H1 (cell line): Measurements from ENCODE around the gene BBS1. TPM values are rescaled to one million over a fixed set of nuclear protein-coding genes. Genes with fewer than 3 reads are reported as not detected.

Experiments used
- CTCF ChIA-PET: fragments of 300-600 bp; sonication (Branson Sonifier 250); formaldehyde crosslinking; loops from one replicate; lab custom pipeline; 2021; ENCODE audit not compliant: partially characterized antibody; lab: Charles Lee
- POLR2A ChIA-PET: fragments of 300-600 bp; sonication (Branson Sonifier 250); formaldehyde crosslinking; loops from one replicate; lab custom pipeline; 2021; ENCODE audit warnings: inconsistent platforms; ENCODE audit not compliant: partially characterized antibody; lab: Charles Lee
- DNase-seq, 2 experiments: peaks; one replicate each; pipeline versions ENCODE4 v3.0.0 to v3.0.0-alpha.2; 2010 to 2022; ENCODE audit warnings: low spot score in 2 of 2, low read depth in 1 of 2, mixed read lengths in 1 of 2
- FAIRE-seq: peaks from 2 replicates; lab custom pipeline; 2011; peaks lifted over from hg19 to GRCh38; lab: Jason Lieb, UNC
- H2AFZ ChIP-seq: 2 replicates; pipeline ENCODE4 v1.8.1; 2012; ENCODE audit warnings: low read length, inconsistent platforms
- H2AK5ac ChIP-seq: 2 replicates; pipeline ENCODE4 v1.6.1; 2013; ENCODE audit warnings: low read depth, low read length
- H2BK120ac ChIP-seq: replicated peaks from 2 replicates; pipeline ENCODE3; 2013; ENCODE audit warnings: low read depth, low read length, inconsistent platforms
- H2BK12ac ChIP-seq: 2 replicates; pipeline ENCODE4 v1.6.1; 2013; ENCODE audit warnings: low read depth, low read length
- H2BK15ac ChIP-seq: 2 replicates; pipeline ENCODE4 v1.6.1; 2013; ENCODE audit warnings: low read length
- H2BK20ac ChIP-seq: 2 replicates; pipeline ENCODE4 v1.6.1; 2013; ENCODE audit warnings: low read length
- H2BK5ac ChIP-seq: 2 replicates; pipeline ENCODE4 v1.6.1; 2013; ENCODE audit warnings: low read depth, low read length
- H3K14ac ChIP-seq: 2 replicates; pipeline ENCODE4 v1.6.1; 2013; ENCODE audit warnings: inconsistent platforms; ENCODE audit not compliant: insufficient read length
- H3K18ac ChIP-seq: 2 replicates; pipeline ENCODE4 v1.6.1; 2013; ENCODE audit warnings: low read length; ENCODE audit errors: extremely low read depth
- H3K23ac ChIP-seq: 2 replicates; pipeline ENCODE4 v1.6.1; 2013; ENCODE audit warnings: inconsistent platforms; ENCODE audit not compliant: insufficient read length
- H3K23me2 ChIP-seq: 2 replicates; pipeline ENCODE4 v1.6.1; 2013; ENCODE audit warnings: low read depth, low read length
- H3K27ac ChIP-seq: 2 replicates; pipeline ENCODE4 v1.6.1; 2011; ENCODE audit warnings: low read depth, low read length, inconsistent platforms
- H3K27me3 ChIP-seq, 4 experiments: replicated peaks in 1 of 4; 1 replicate in 1 of 4; 2 replicates in 3 of 4; pipeline versions ENCODE4 v1.6.1 to v1.8.1; 2011 to 2013; ENCODE audit warnings: low read length in 3 of 4, mild to moderate bottlenecking in 3 of 4, inconsistent platforms in 2 of 4, mixed read lengths in 2 of 4, moderate library complexity in 1 of 4; ENCODE audit not compliant: control insufficient read depth in 3 of 4, insufficient read depth in 3 of 4; ENCODE audit errors: extremely low read depth in 1 of 4
- H3K36me3 ChIP-seq, 4 experiments: 2 replicates each; pipeline versions ENCODE4 v1.6.1 to v1.8.1; 2011 to 2013; ENCODE audit warnings: mild to moderate bottlenecking in 4 of 4, low read length in 3 of 4, moderate library complexity in 2 of 4, control low read depth in 1 of 4, inconsistent platforms in 1 of 4; ENCODE audit not compliant: insufficient read depth in 4 of 4, control insufficient read depth in 2 of 4
- H3K4ac ChIP-seq: replicated peaks from 2 replicates; pipeline ENCODE3; 2013; ENCODE audit warnings: low read length, low read depth, mixed read lengths, inconsistent platforms; ENCODE audit not compliant: insufficient read length
- H3K4me1 ChIP-seq, 4 experiments: replicated peaks in 1 of 4; 1 replicate in 1 of 4; 2 replicates in 3 of 4; pipeline versions ENCODE4 v1.6.1 to v1.8.1; 2011 to 2013; ENCODE audit warnings: low read length in 3 of 4, inconsistent platforms in 2 of 4, mixed read lengths in 1 of 4; ENCODE audit not compliant: insufficient read depth in 4 of 4, control insufficient read depth in 3 of 4
- H3K4me2 ChIP-seq, 2 experiments: 2 replicates each; pipeline versions ENCODE4 v1.6.1 to v1.8.1; 2011 to 2013; ENCODE audit warnings: low read depth in 2 of 2, low read length in 2 of 2, control low read depth in 1 of 2, inconsistent platforms in 1 of 2, mild to moderate bottlenecking in 1 of 2; ENCODE audit not compliant: insufficient read depth in 1 of 2
- H3K4me3 ChIP-seq, 4 experiments: fragments of 200-600, 300-600 bp in 1 of 4; sonication (generic), shearing (Covaris generic), sonication (Bioruptor Twin) in 1 of 4; 2 replicates each; pipeline versions ENCODE4 v1.5.1 to v1.8.1; 2011 to 2016; ENCODE audit warnings: low read length in 4 of 4, low read depth in 3 of 4, control low read depth in 2 of 4, inconsistent platforms in 2 of 4, mild to moderate bottlenecking in 2 of 4, mixed read lengths in 1 of 4, moderate library complexity in 1 of 4; ENCODE audit not compliant: insufficient read depth in 2 of 4; ENCODE audit errors: extremely low read depth in 1 of 4
- H3K56ac ChIP-seq: replicated peaks from 2 replicates; pipeline ENCODE3; 2013; ENCODE audit warnings: low read depth, mild to moderate bottlenecking, mixed read lengths, low read length, inconsistent platforms; ENCODE audit not compliant: insufficient read length
- H3K79me1 ChIP-seq: 2 replicates; pipeline ENCODE4 v1.6.1; 2013; ENCODE audit warnings: low read depth, low read length, control low read depth
- H3K79me2 ChIP-seq, 2 experiments: 2 replicates each; pipeline versions ENCODE4 v1.6.1 to v1.8.1; 2012 to 2013; ENCODE audit warnings: low read length in 2 of 2, mild to moderate bottlenecking in 2 of 2, inconsistent platforms in 1 of 2; ENCODE audit not compliant: insufficient read depth in 2 of 2, control insufficient read depth in 1 of 2
- H3K9ac ChIP-seq, 4 experiments: replicated peaks in 1 of 4; 1 replicate in 1 of 4; 2 replicates in 3 of 4; pipeline versions ENCODE4 v1.6.1 to v1.8.1; 2011 to 2013; ENCODE audit warnings: low read depth in 3 of 4, low read length in 3 of 4, control low read depth in 2 of 4, mild to moderate bottlenecking in 2 of 4, moderate library complexity in 2 of 4, inconsistent platforms in 1 of 4; ENCODE audit errors: extremely low read depth in 1 of 4
- H3K9me3 ChIP-seq, 2 experiments: 2 replicates each; pipeline versions ENCODE4 v1.6.1 to v1.8.1; 2012 to 2013; ENCODE audit warnings: mild to moderate bottlenecking in 2 of 2, moderate library complexity in 2 of 2, control low read depth in 1 of 2, inconsistent platforms in 1 of 2, low read depth in 1 of 2, low read length in 1 of 2, mixed read lengths in 1 of 2; ENCODE audit not compliant: insufficient read depth in 2 of 2
- H4K20me1 ChIP-seq, 2 experiments: replicated peaks in 1 of 2; 2 replicates each; pipeline versions ENCODE3 to v1.8.1; 2011 to 2013; ENCODE audit warnings: inconsistent platforms in 2 of 2, low read length in 2 of 2, mild to moderate bottlenecking in 1 of 2; ENCODE audit not compliant: insufficient read depth in 2 of 2, control insufficient read depth in 1 of 2
- H4K5ac ChIP-seq: 2 replicates; pipeline ENCODE4 v1.6.1; 2013; ENCODE audit warnings: low read length, low read depth, mixed read lengths, inconsistent platforms; ENCODE audit not compliant: insufficient read length
- H4K8ac ChIP-seq: 2 replicates; pipeline ENCODE4 v1.8.0; 2013; ENCODE audit warnings: mild to moderate bottlenecking, moderate library complexity, low read length, inconsistent platforms; ENCODE audit not compliant: insufficient read depth; ENCODE audit errors: extremely low read depth
- H4K91ac ChIP-seq: replicated peaks from 2 replicates; pipeline ENCODE3; 2013; ENCODE audit warnings: low read length, mixed read lengths, inconsistent platforms; ENCODE audit not compliant: insufficient read length
- CREB1 ChIP-seq: IDR thresholded peaks from 2 replicates; pipeline ENCODE4 v1.6.1; 2012; ENCODE audit warnings: inconsistent platforms
- HDAC2 ChIP-seq, 2 experiments: fragments of 300-600 bp in 1 of 2; sonication (generic) in 1 of 2; IDR thresholded peaks; 2 replicates each; pipeline ENCODE4 v1.6.1; 2011 to 2012; ENCODE audit warnings: low read depth in 2 of 2, low read length in 2 of 2, mild to moderate bottlenecking in 2 of 2, moderate library complexity in 2 of 2, borderline replicate concordance in 1 of 2, inconsistent platforms in 1 of 2
- KDM1A ChIP-seq: fragments of 200-600, 300-600 bp; sonication (generic); IDR thresholded peaks from 2 replicates; pipeline ENCODE4 v1.7.1; 2016; ENCODE audit warnings: mild to moderate bottlenecking, low read length, borderline replicate concordance
- NANOG ChIP-seq: IDR thresholded peaks from 2 replicates; pipeline ENCODE4 v1.6.1; 2011; ENCODE audit warnings: low read length, low read depth, mild to moderate bottlenecking, inconsistent platforms; ENCODE audit not compliant: insufficient read depth, poor library complexity, severe bottlenecking
- NRF1 ChIP-seq: IDR thresholded peaks from 2 replicates; pipeline ENCODE4 v1.6.1; 2011; ENCODE audit warnings: mild to moderate bottlenecking, low read depth, low read length, improper control_type of control experiment
- PHF8 ChIP-seq: fragments of 200-600 bp; sonication (generic); conservative IDR thresholded peaks from 2 replicates; pipeline ENCODE4 v1.7.1; 2012; ENCODE audit warnings: low read depth, mild to moderate bottlenecking, inconsistent platforms, low read length, moderate library complexity
- POLR2A ChIP-seq, 2 experiments: IDR thresholded peaks; 1 replicate in 1 of 2; 2 replicates in 1 of 2; pipeline ENCODE4 v1.6.1; 2011; ENCODE audit warnings: low read depth in 2 of 2, low read length in 2 of 2, mild to moderate bottlenecking in 2 of 2; ENCODE audit errors: control extremely low read depth in 1 of 2
- POLR2AphosphoS5 ChIP-seq: IDR thresholded peaks from 2 replicates; pipeline ENCODE4 v1.6.1; 2011; ENCODE audit warnings: low read depth, low read length
- RAD21 ChIP-seq, 2 experiments: IDR thresholded peaks in 1 of 2; conservative IDR thresholded peaks in 1 of 2; 2 replicates each; pipeline ENCODE4 v1.6.1; 2011; ENCODE audit warnings: low read depth in 2 of 2, low read length in 2 of 2, improper control_type of control experiment in 1 of 2, inconsistent platforms in 1 of 2, mild to moderate bottlenecking in 1 of 2, moderate library complexity in 1 of 2
- SP4 ChIP-seq: IDR thresholded peaks from 2 replicates; pipeline ENCODE4 v1.6.1; 2012; ENCODE audit warnings: low read length, inconsistent platforms
- SUZ12 ChIP-seq: fragments of 200-600 bp; sonication (generic); IDR thresholded peaks from 2 replicates; pipeline ENCODE4 v1.6.1; 2012; ENCODE audit warnings: mild to moderate bottlenecking, inconsistent platforms, low read length, moderate library complexity, mixed read lengths
- TAF7 ChIP-seq: optimal IDR thresholded peaks from 2 replicates; pipeline ENCODE3; 2011; ENCODE audit warnings: low read depth, mild to moderate bottlenecking, inconsistent platforms, low read length, moderate library complexity, borderline replicate concordance
- TEAD4 ChIP-seq: IDR thresholded peaks from 2 replicates; pipeline ENCODE4 v1.6.1; 2012; ENCODE audit warnings: low read depth, low read length, inconsistent platforms, mixed read lengths
- ZNF274 ChIP-seq: IDR thresholded peaks from 2 replicates; pipeline ENCODE4 v1.7.0; 2012; ENCODE audit warnings: low read length, borderline replicate concordance; ENCODE audit errors: extremely low read depth
- WGBS, 2 experiments: shearing (Covaris generic) in 1 of 2; methylation state at CpG; one replicate each; pipeline versions ENCODE4 v1.1.6 to v1.1.7; 2013 to 2015; ENCODE audit warnings: low lambda C conversion rate in 2 of 2, mixed read lengths in 2 of 2, inconsistent platforms in 1 of 2, low coverage in 1 of 2, missing lambda C conversion rate in 1 of 2; ENCODE audit not compliant: insufficient replicate concordance in 2 of 2, insufficient coverage in 1 of 2, insufficient read length in 1 of 2; ENCODE audit errors: extremely low coverage in 1 of 2, missing lambda C conversion rate in 1 of 2; 5-methylcytosine and 5-hydroxymethylcytosine counted together
- polyA plus RNA-seq, 7 experiments: library from polyadenylated mRNA; depleted of rRNA in 3 of 7; stranded (reverse) in 5 of 7; unstranded in 2 of 7; fragments of >200 nt in 5 of 7; fragments of 200-250 nt in 2 of 7; gene quantifications; 1 replicate in 5 of 7; 2 replicates in 1 of 7; 4 replicates in 1 of 7; pipeline versions ENCODE4 v1.2.1 to v1.2.3, GENCODE V29; 2011 to 2013; ENCODE audit warnings: missing spikeins in 2 of 7, mixed read lengths in 2 of 7
- total RNA-seq: library from RNA; stranded (reverse); fragmentation: NEBNext Ultra II Directional; extraction: Animal tissue kit (Norgen Biotek cat#: 25700); gene quantifications from 2 replicates; pipeline ENCODE4 v1.2.1, GENCODE V29; 2021

BBS1 gene
- total and polyA plus RNA-seq, 2 of the 8 experiments (the other 6 are each of a cell fraction or from before 2014, with no cell fraction given) = 19.1 to 19.5 TPM

GRCh38 chr11:66531841-66532240, 21.4 kb downstream of the BBS1 start:
- Histone ChIP-seq H3K18ac (no peak overlapping the region), H4K5ac (no peak overlapping the region), H3K4me2 (no peak overlapping the region), H2BK15ac (no peak overlapping the region), H3K27ac (no peak overlapping the region), H3K9me3 (no peaks in the 10 kb centered on the region), H3K9ac (no peak overlapping the region), H3K36me3 (peaks cover 0 to 3% (median under 1%) of the 10 kb centered on the region in 4 experiments; a peak in 3 of 8 replicates), H4K8ac (no peak overlapping the region), H2BK120ac (no peak overlapping the region), H2BK20ac (no peak overlapping the region), H3K27me3 (no peaks in the 10 kb centered on the region), H3K14ac (no peak overlapping the region), H3K4me3 (no peak overlapping the region), H4K20me1 (no peaks in the 10 kb centered on the region), H4K91ac (no peak overlapping the region), H2AK5ac (no peak overlapping the region), H2BK12ac (no peak overlapping the region), H2AFZ (no peak overlapping the region), H3K4me1 (peaks cover 0 to 2% (median 0%) of the 10 kb centered on the region in 4 experiments; a peak in 1 of 7 replicates), H3K79me2 (no peaks in the 10 kb centered on the region), H3K23ac (no peak overlapping the region), H3K23me2 (no peaks in the 10 kb centered on the region), H3K56ac (no peak overlapping the region), H2BK5ac (peak overlapping the region; percentile 21; the same call in 1 of the 2 replicates), H3K4ac (no peak overlapping the region), H3K79me1 (peaks cover 2% of the 10 kb centered on the region; the same call in 1 of the 2 replicates)
- DNase-seq (no peak), FAIRE-seq (no peak)
- POLR2A ChIA-PET = interaction anchor here (0.7 to 7.1 kb wide), 7 partner anchors 9 to 108 kb away, joined by 3 to 30 read pairs (median 4); partner anchors contain the start of genes ACTN3 and ZDHHC24
- CTCF ChIA-PET = interaction anchor here (1.1 kb wide), 1 partner anchor 16 kb away, joined by 4 read pairs; no protein-coding TSS in a partner anchor
- 86% methylated on average over 11 of the region's 11 CpGs; no CpG with 5 or more reads in 1 of the 2 experiments for WGBS, 2 experiments
- TF ChIP-seq TAF7 = no peak
- TF ChIP-seq CREB1 = no peak
- TF ChIP-seq SUZ12 = no peak
- TF ChIP-seq HDAC2 (IDR thresholded peaks at IDR 0.05; ENCODE audit: borderline replicate concordance in 1 of 2, low read depth in 2 of 2, low read length in 2 of 2) = no peak
- TF ChIP-seq SP4 = no peak
- TF ChIP-seq NRF1 = no peak
- no peak for TF ChIP-seq POLR2AphosphoS5
- TF ChIP-seq NANOG = no peak
- TF ChIP-seq KDM1A = no peak
- TF ChIP-seq RAD21 (IDR thresholded peaks at IDR 0.05 in 1 of 2, conservative IDR thresholded peaks at IDR 0.05 in 1 of 2; ENCODE audit: low read depth in 2 of 2, low read length in 2 of 2) = no peak
- no peak for TF ChIP-seq POLR2A (IDR thresholded peaks at IDR 0.05; ENCODE audit: control extremely low read depth in 1 of 2, low read depth in 2 of 2, low read length in 2 of 2)
- no peak for TF ChIP-seq TEAD4
- TF ChIP-seq ZNF274 = no peak
- TF ChIP-seq PHF8 = no peak
